ENCODE results near the gene KCNK13. TPM values are rescaled to one million over a fixed set of nuclear protein-coding genes. Genes with fewer than 3 reads are reported as not detected.

Gene KCNK13
- total RNA-seq, 1 donor from 2014 or later = not detected

DNA sequence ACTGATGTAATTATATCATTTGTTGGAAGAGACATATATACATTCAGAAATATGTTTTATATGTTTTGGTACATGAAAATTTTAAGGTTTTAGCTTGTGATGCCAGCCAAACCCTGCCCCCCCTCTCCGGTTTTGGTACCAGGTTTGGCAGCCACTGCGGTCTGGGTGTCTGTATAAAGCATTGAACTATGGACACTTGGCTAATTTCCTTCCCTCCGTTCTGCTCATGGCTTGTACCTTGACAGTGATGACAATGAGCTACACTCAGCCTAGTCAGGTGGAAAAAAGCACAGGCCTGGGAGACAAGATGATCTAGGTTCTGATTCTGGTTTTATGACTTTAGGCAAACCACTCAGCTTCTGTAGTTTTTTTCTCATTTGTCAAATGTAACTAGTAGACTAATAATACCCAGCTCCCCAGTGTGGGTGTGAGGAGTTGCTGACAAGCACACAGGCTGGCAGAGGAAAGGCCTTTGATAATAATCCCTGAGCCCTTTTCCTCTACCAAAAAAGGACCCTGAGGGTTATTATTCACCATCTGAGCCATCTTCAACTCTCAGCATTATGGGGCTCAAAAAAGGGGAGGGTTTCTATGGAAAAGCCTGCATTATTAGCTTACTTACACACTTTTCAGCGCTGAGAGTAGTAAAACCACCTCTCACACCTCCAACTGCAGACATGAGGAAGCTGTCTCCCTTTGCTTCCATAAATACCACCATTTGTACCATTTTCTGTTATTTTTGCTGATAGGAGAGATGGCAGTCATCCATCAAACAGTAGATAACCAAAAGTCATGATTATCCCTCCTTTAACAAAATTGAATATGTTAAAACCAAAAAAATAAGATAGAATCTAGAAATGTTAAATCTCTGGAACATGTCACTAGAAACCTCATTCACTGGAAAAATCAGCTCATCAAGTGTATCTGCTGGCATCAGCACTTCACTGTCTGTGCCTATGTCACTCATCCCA is 118.3 kb downstream of the KCNK13 start:
- Mint-ChIP-seq H3K4me1 (no peaks in the 10 kb centered on the region), H3K4me3 (no peak overlapping the region), H3K9me3 (peaks cover 3% of the 10 kb centered on the region), H3K27ac (no peak overlapping the region), H3K27me3 (ENCODE audit: insufficient read depth, low read depth) (peaks cover 6% of the 10 kb centered on the region), H3K36me3 (no peaks in the 10 kb centered on the region)
- H3K4me2 ChIP-seq = no peak overlapping the region
- no peak overlapping the region for H3K27ac ChIP-seq
- no peak overlapping the region for H3K9ac ChIP-seq
- H3K27me3 ChIP-seq = no peaks in the 10 kb centered on the region
- H4K20me1 ChIP-seq (ENCODE audit: low read depth) = no peaks in the 10 kb centered on the region
- TF ChIP-seq EZH2phosphoT487 (IDR thresholded peaks at IDR 0.05) (no peak), EZH2 (IDR thresholded peaks at IDR 0.05) (no peak)
- TF ChIP-seq, protein P1, sequence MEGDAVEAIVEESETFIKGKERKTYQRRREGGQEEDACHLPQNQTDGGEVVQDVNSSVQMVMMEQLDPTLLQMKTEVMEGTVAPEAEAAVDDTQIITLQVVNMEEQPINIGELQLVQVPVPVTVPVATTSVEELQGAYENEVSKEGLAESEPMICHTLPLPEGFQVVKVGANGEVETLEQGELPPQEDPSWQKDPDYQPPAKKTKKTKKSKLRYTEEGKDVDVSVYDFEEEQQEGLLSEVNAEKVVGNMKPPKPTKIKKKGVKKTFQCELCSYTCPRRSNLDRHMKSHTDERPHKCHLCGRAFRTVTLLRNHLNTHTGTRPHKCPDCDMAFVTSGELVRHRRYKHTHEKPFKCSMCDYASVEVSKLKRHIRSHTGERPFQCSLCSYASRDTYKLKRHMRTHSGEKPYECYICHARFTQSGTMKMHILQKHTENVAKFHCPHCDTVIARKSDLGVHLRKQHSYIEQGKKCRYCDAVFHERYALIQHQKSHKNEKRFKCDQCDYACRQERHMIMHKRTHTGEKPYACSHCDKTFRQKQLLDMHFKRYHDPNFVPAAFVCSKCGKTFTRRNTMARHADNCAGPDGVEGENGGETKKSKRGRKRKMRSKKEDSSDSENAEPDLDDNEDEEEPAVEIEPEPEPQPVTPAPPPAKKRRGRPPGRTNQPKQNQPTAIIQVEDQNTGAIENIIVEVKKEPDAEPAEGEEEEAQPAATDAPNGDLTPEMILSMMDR (IDR thresholded peaks at IDR 0.05) = no peak
- no peaks in the 10 kb centered on the region for H3K79me2 ChIP-seq (ENCODE audit: low read depth)
- H3K4me3 ChIP-seq = no peak overlapping the region
- H3K4me1 ChIP-seq = peaks cover 6% of the 10 kb centered on the region
- DNase-seq (ENCODE audit: low spot score) = no peak
- no peaks in the 10 kb centered on the region for H3K36me3 ChIP-seq
- no peaks in the 10 kb centered on the region for H3K9me3 ChIP-seq (ENCODE audit: low read depth)
- H2AFZ ChIP-seq (replicated peaks) = no peak overlapping the region
- no peaks in the 10 kb centered on the region for H3F3A ChIP-seq (ENCODE audit: low read depth)

DNA sequence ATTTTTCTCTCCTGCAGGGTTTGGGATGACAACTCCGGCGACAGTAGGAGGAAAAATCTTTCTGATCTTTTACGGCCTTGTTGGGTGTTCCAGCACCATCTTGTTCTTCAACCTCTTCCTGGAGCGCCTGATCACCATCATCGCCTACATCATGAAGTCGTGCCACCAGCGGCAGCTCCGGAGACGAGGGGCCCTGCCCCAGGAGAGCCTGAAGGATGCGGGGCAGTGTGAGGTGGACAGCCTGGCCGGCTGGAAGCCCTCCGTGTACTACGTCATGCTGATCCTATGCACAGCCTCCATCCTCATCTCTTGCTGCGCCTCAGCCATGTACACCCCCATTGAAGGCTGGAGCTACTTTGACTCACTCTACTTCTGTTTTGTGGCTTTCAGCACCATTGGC is 122.3 kb downstream of the KCNK13 start:
- H3K36me3 Mint-ChIP-seq = no peaks in the 10 kb centered on the region

DNA sequence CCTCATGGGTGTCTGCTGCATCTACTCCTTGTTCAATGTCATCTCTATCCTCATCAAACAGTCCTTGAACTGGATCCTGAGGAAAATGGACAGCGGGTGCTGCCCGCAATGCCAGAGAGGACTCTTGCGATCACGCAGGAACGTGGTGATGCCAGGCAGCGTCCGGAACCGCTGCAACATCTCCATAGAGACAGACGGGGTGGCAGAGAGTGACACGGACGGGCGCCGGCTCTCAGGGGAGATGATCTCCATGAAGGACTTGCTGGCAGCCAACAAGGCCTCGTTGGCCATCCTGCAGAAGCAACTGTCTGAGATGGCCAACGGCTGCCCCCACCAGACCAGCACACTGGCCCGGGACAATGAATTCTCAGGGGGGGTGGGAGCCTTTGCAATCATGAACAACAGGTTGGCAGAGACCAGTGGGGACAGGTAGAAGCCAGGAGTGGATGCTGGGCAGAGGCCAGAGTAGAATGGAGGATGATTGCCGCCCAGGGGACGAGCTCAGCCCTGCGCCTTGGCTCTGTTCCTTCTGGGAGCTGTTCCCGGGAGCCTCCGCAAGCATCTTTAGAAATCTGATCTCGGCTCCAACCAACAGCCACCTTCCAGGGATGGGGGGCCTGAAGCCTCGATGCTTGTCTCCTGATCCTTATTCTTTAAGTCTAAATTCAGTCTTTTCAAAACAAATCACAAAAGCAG is 122.9 kb downstream of the KCNK13 start:
- H3K27ac Mint-ChIP-seq = peak overlapping the region; percentile 22
- peaks cover 11% of the 10 kb centered on the region for H3K4me1 ChIP-seq
- DNase-seq (ENCODE audit: low spot score) = peak; percentile 37
- no peaks in the 10 kb centered on the region for H3K36me3 Mint-ChIP-seq
- H3K4me3 ChIP-seq = no peak overlapping the region
- H3F3A ChIP-seq (ENCODE audit: low read depth) = no peaks in the 10 kb centered on the region
- no peak overlapping the region for H3K9ac ChIP-seq
- peaks cover 11% of the 10 kb centered on the region for H3K27me3 Mint-ChIP-seq (ENCODE audit: insufficient read depth, low read depth)
- no peaks in the 10 kb centered on the region for H3K36me3 ChIP-seq
- TF ChIP-seq, protein P1 (IDR thresholded peaks at IDR 0.05) = peak; percentile 8
- TF ChIP-seq EZH2phosphoT487 (IDR thresholded peaks at IDR 0.05) = no peak
- H3K27ac ChIP-seq = peak overlapping the region; percentile 1
- peak overlapping the region; percentile 54 for H3K4me2 ChIP-seq
- H4K20me1 ChIP-seq (ENCODE audit: low read depth) = no peaks in the 10 kb centered on the region
- H3K4me1 Mint-ChIP-seq = no peaks in the 10 kb centered on the region
- H3K27me3 ChIP-seq = no peaks in the 10 kb centered on the region
- no peaks in the 10 kb centered on the region for H3K79me2 ChIP-seq (ENCODE audit: low read depth)
- no peaks in the 10 kb centered on the region for H3K9me3 ChIP-seq (ENCODE audit: low read depth)
- H3K4me3 Mint-ChIP-seq = no peak overlapping the region
- peak overlapping the region; percentile 68 for H2AFZ ChIP-seq (replicated peaks)
- H3K9me3 Mint-ChIP-seq = no peaks in the 10 kb centered on the region

More for the DNA sequence above, 122.3 kb downstream of the KCNK13 start:
- no peaks in the 10 kb centered on the region for H3K36me3 ChIP-seq
- H3K27me3 Mint-ChIP-seq (ENCODE audit: insufficient read depth, low read depth) = peaks cover 11% of the 10 kb centered on the region
- no peak overlapping the region for H3K4me2 ChIP-seq
- no peaks in the 10 kb centered on the region for H3K9me3 ChIP-seq (ENCODE audit: low read depth)
- H4K20me1 ChIP-seq (ENCODE audit: low read depth) = no peaks in the 10 kb centered on the region
- H3F3A ChIP-seq (ENCODE audit: low read depth) = no peaks in the 10 kb centered on the region
- no peak overlapping the region for H3K4me3 Mint-ChIP-seq
- no peak overlapping the region for H3K4me3 ChIP-seq
- no peak overlapping the region for H3K27ac ChIP-seq
- H3K27me3 ChIP-seq = no peaks in the 10 kb centered on the region
- DNase-seq (ENCODE audit: low spot score) = no peak
- no peak overlapping the region for H3K9ac ChIP-seq
- H2AFZ ChIP-seq (replicated peaks) = no peak overlapping the region
- H3K4me1 ChIP-seq = peaks cover 11% of the 10 kb centered on the region
- no peak overlapping the region for H3K27ac Mint-ChIP-seq
- no peaks in the 10 kb centered on the region for H3K4me1 Mint-ChIP-seq
- no peaks in the 10 kb centered on the region for H3K79me2 ChIP-seq (ENCODE audit: low read depth)
- TF ChIP-seq EZH2 (IDR thresholded peaks at IDR 0.05) (no peak), EZH2phosphoT487 (IDR thresholded peaks at IDR 0.05) (no peak)
- TF ChIP-seq, protein P1 (IDR thresholded peaks at IDR 0.05) = no peak
- H3K9me3 Mint-ChIP-seq = no peaks in the 10 kb centered on the region
